Measurements from ENCODE around the gene TIMP3. TPM values are rescaled to one million over a fixed set of nuclear protein-coding genes. Genes with fewer than 3 reads are reported as not detected.

Gene TIMP3
- polyA plus RNA-seq, 1 donor (not counting 4 experiments of a cell fraction or from before 2014, with no cell fraction given), result 34.3 TPM

DNA sequence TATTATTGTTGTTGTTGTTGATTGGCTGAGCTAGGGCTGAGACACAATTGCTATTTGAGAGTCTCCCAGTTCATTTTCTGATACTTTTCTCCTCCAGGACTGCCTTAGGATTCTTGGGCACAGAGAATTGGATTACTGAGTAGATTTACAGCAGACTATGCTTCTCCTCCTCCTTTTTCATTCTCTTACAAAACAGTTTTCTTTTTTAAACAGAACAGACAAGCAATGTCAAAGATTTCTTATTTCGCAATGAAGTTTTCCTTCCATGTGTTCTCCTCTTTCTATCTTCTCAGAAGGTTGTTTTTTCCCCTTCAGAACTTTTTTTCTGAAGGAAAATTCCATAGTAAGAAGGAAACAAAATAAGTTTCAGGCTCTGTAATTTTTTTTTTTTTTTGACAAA lies 19.8 kb upstream of the TIMP3 start:
- dilution Hi-C loops (cut with MboI; ENCODE audit: extremely low pct_ligation_motif_present, low sequenced_read_pairs), result loop anchor here (5.0 to 25.0 kb wide), 2 partner anchors 74 to 269 kb away; no protein-coding TSS in a partner anchor
- no peak for FAIRE-seq

DNA sequence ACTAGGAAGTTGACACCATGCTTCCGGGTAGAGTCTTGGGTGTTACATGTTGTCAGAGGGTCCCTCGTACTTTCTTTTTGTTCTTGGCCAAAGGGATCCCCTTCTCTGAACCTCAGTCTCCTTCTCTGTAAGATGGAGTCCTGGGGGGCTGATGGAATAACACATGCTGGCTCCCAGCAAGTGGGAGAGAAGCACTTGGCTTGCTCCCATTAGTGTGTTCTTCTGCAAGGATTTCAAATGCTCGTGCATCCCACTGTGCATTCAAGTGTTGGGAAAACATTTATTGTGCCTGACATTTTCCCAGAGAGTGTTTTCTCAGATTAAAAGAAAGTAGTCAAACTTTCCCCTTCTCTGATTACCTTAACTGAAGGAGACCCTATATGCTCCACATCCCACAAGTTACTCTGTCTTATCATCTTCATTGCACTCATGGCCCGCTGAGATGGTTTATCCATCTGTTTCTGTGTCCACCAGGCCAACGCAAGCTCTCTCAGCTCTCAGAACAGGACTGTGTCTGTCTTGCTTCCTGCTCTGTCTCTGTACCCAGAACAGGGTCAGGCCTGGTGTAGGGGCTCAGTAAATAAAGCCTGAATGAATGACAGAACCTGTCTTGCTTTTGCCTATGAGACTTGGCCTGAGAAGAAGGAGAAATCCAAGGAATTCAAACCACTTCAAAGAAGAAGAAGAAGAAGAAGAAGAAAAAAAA lies 16.0 kb upstream of the TIMP3 start:
- H2AFZ ChIP-seq (ENCODE audit: control insufficient read depth, low read length), result no peak overlapping the region
- no peaks in the 10 kb centered on the region for H3K36me3 ChIP-seq (ENCODE audit: control insufficient read depth in 2 of 2, extremely low read depth in 1 of 2, insufficient read depth in 2 of 2, low read length in 2 of 2)
- FAIRE-seq (no peak), DNase-seq (ENCODE audit: low read depth, low spot score) (no peak)
- H3K4me3 ChIP-seq (ENCODE audit: control insufficient read depth in 2 of 3, extremely low read depth in 1 of 3, insufficient read depth in 2 of 3, low read depth in 1 of 3, low read length in 3 of 3), result no peak overlapping the region
- H3K9ac ChIP-seq (ENCODE audit: control insufficient read depth, extremely low read depth, insufficient read depth, low read length), result no peak overlapping the region
- no peaks in the 10 kb centered on the region for H3K79me2 ChIP-seq (ENCODE audit: control insufficient read depth, insufficient read depth, low read length)
- no peak overlapping the region for H3K27ac ChIP-seq (ENCODE audit: control insufficient read depth, insufficient read depth, low read length)
- no peak for TF ChIP-seq EZH2 (IDR thresholded peaks at IDR 0.05; ENCODE audit: low read length)
- TF ChIP-seq, protein P1, sequence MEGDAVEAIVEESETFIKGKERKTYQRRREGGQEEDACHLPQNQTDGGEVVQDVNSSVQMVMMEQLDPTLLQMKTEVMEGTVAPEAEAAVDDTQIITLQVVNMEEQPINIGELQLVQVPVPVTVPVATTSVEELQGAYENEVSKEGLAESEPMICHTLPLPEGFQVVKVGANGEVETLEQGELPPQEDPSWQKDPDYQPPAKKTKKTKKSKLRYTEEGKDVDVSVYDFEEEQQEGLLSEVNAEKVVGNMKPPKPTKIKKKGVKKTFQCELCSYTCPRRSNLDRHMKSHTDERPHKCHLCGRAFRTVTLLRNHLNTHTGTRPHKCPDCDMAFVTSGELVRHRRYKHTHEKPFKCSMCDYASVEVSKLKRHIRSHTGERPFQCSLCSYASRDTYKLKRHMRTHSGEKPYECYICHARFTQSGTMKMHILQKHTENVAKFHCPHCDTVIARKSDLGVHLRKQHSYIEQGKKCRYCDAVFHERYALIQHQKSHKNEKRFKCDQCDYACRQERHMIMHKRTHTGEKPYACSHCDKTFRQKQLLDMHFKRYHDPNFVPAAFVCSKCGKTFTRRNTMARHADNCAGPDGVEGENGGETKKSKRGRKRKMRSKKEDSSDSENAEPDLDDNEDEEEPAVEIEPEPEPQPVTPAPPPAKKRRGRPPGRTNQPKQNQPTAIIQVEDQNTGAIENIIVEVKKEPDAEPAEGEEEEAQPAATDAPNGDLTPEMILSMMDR (optimal IDR thresholded peaks at IDR 0.05 in 1 of 3, IDR thresholded peaks at IDR 0.05 in 1 of 3, conservative IDR thresholded peaks at IDR 0.05 in 1 of 3; ENCODE audit: extremely low read depth in 1 of 3, insufficient read depth in 2 of 3, low read length in 3 of 3), result no peak
- no peaks in the 10 kb centered on the region for H3K9me3 ChIP-seq (ENCODE audit: control insufficient read depth, low read depth, low read length)
- no peaks in the 10 kb centered on the region for H3K9me1 ChIP-seq (ENCODE audit: control insufficient read depth, extremely low read depth, insufficient read depth, low read length)
- dilution Hi-C loops (cut with MboI; ENCODE audit: extremely low pct_ligation_motif_present, low sequenced_read_pairs), result loop anchor here (25.0 kb wide), 1 partner anchor 273 kb away; no protein-coding TSS in a partner anchor
- H3K4me2 ChIP-seq (ENCODE audit: control insufficient read depth, extremely low read depth, insufficient read depth, low read depth, low read length), result no peak overlapping the region
- peaks cover under 1% of the 10 kb centered on the region for H3K4me1 ChIP-seq (ENCODE audit: control insufficient read depth, extremely low read depth, insufficient read depth, low read length)
- no peaks in the 10 kb centered on the region for H3K27me3 ChIP-seq (ENCODE audit: control insufficient read depth, extremely low read depth, insufficient read depth, low read length)
- H4K20me1 ChIP-seq (ENCODE audit: control insufficient read depth, extremely low read depth, insufficient read depth, low read length), result no peaks in the 10 kb centered on the region

More for the DNA sequence above, 19.8 kb upstream of the TIMP3 start:
- Histone ChIP-seq H2AFZ (ENCODE audit: control insufficient read depth, low read length) (no peak overlapping the region), H3K27ac (ENCODE audit: control insufficient read depth, insufficient read depth, low read length) (no peak overlapping the region), H3K4me2 (ENCODE audit: control insufficient read depth, extremely low read depth, insufficient read depth, low read depth, low read length) (no peak overlapping the region), H3K9me1 (ENCODE audit: control insufficient read depth, extremely low read depth, insufficient read depth, low read length) (no peaks in the 10 kb centered on the region), H3K4me3 (ENCODE audit: control insufficient read depth in 2 of 3, extremely low read depth in 1 of 3, insufficient read depth in 2 of 3, low read depth in 1 of 3, low read length in 3 of 3) (no peak overlapping the region), H3K9ac (ENCODE audit: control insufficient read depth, extremely low read depth, insufficient read depth, low read length) (no peak overlapping the region), H3K79me2 (ENCODE audit: control insufficient read depth, insufficient read depth, low read length) (no peaks in the 10 kb centered on the region), H4K20me1 (ENCODE audit: control insufficient read depth, extremely low read depth, insufficient read depth, low read length) (no peaks in the 10 kb centered on the region), H3K36me3 (ENCODE audit: control insufficient read depth in 2 of 2, extremely low read depth in 1 of 2, insufficient read depth in 2 of 2, low read length in 2 of 2) (no peaks in the 10 kb centered on the region), H3K4me1 (ENCODE audit: control insufficient read depth, extremely low read depth, insufficient read depth, low read length) (peaks cover 2% of the 10 kb centered on the region), H3K27me3 (ENCODE audit: control insufficient read depth, extremely low read depth, insufficient read depth, low read length) (no peaks in the 10 kb centered on the region), H3K9me3 (ENCODE audit: control insufficient read depth, low read depth, low read length) (no peaks in the 10 kb centered on the region)
- DNase-seq (ENCODE audit: low read depth, low spot score), result no peak
- TF ChIP-seq EZH2 (IDR thresholded peaks at IDR 0.05; ENCODE audit: low read length), result no peak
- TF ChIP-seq, protein P1 (optimal IDR thresholded peaks at IDR 0.05 in 1 of 3, IDR thresholded peaks at IDR 0.05 in 1 of 3, conservative IDR thresholded peaks at IDR 0.05 in 1 of 3; ENCODE audit: extremely low read depth in 1 of 3, insufficient read depth in 2 of 3, low read length in 3 of 3), result no peak
